Measurements from ENCODE around the gene NTRK1.

DNA sequence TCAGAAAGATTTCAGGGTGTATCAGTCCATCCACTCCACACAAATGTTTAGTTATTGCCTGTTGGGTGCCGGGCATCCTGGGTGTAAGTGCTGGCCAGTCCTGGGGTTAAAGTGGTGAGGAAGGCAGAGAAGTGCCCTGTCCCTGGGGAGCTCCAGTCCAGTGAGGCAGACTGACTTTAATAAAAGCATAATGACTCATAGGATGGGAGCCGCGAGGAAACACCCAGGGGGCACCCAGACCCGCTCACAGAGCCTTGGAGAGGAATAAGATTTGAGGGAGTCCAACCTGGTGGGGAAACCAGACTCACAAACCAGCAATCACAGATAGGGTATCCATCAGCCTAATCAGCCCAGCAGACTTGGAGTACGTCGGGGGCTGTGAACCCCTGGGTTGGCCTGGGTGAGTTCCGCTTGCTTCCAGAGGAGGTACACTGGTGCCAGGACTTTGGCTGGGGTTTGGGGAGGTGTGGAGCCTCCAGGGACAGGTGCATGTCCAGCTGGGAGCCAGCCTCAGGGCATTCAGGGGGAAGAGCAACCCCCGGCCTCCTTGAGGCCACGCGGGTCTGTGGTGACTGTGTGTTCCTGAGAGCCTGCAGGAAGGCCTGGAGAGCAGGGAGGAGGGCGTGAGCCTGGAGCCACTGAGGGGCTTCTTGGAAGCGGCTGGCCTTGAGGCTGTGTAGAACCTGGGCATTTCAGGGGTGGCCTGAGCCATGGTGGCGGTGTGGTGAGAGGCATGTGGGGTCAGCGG lies 36.6 kb downstream of the NTRK1 start:
- TF ChIP-seq POLR2A (IDR thresholded peaks at IDR 0.05): no peak
- TF ChIP-seq, protein P1, sequence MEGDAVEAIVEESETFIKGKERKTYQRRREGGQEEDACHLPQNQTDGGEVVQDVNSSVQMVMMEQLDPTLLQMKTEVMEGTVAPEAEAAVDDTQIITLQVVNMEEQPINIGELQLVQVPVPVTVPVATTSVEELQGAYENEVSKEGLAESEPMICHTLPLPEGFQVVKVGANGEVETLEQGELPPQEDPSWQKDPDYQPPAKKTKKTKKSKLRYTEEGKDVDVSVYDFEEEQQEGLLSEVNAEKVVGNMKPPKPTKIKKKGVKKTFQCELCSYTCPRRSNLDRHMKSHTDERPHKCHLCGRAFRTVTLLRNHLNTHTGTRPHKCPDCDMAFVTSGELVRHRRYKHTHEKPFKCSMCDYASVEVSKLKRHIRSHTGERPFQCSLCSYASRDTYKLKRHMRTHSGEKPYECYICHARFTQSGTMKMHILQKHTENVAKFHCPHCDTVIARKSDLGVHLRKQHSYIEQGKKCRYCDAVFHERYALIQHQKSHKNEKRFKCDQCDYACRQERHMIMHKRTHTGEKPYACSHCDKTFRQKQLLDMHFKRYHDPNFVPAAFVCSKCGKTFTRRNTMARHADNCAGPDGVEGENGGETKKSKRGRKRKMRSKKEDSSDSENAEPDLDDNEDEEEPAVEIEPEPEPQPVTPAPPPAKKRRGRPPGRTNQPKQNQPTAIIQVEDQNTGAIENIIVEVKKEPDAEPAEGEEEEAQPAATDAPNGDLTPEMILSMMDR (IDR thresholded peaks at IDR 0.05): no peak
